ENCODE data around the gene IL16.
"Not testable (repeated sequence)": the region's sequence is repeated elsewhere in the genome, so short reads cannot be mapped to it uniquely, and the experiment has no call there.

Gene IL16

GRCh38 chr15:81338170-81339007 lies 141.7 kb downstream of the IL16 start:
- no peaks in the 10 kb centered on the region for H3K36me3 ChIP-seq (ENCODE audit: control insufficient read depth in 1 of 2, insufficient read depth in 2 of 2, low read length in 2 of 2)
- no peaks in the 10 kb centered on the region for H3K27me3 ChIP-seq (ENCODE audit: control insufficient read depth in 1 of 2, insufficient read depth in 2 of 2, low read length in 2 of 2)
- H3K4me1 ChIP-seq (ENCODE audit: control insufficient read depth in 1 of 2, insufficient read depth in 2 of 2, low read length in 2 of 2), result peaks cover 0 to 9% of the 10 kb centered on the region in 2 donors
- no peaks in the 10 kb centered on the region for H3K9me3 ChIP-seq (ENCODE audit: control insufficient read depth in 1 of 2, low read length in 2 of 2)
- H3K4me3 ChIP-seq (ENCODE audit: low read depth in 1 of 2, low read length in 2 of 2), result no peak overlapping the region
- no peak overlapping the region for H3K27ac ChIP-seq (ENCODE audit: low read depth, low read length)
- H3K9ac ChIP-seq (ENCODE audit: low read depth in 1 of 2, low read length in 2 of 2), result no peak overlapping the region

GRCh38 chr15:81339321-81339720 lies 142.6 kb downstream of the IL16 start:
- Histone ChIP-seq H3K4me1 (ENCODE audit: control insufficient read depth in 1 of 2, insufficient read depth in 2 of 2, low read length in 2 of 2) (peaks cover 0 to 9% of the 10 kb centered on the region in 2 donors), H3K4me3 (ENCODE audit: low read depth in 1 of 2, low read length in 2 of 2) (no peak overlapping the region), H3K9ac (ENCODE audit: low read depth in 1 of 2, low read length in 2 of 2) (no peak overlapping the region), H3K9me3 (ENCODE audit: control insufficient read depth in 1 of 2, low read length in 2 of 2) (no peaks in the 10 kb centered on the region), H3K27ac (ENCODE audit: low read depth, low read length) (no peak overlapping the region), H3K27me3 (ENCODE audit: control insufficient read depth in 1 of 2, insufficient read depth in 2 of 2, low read length in 2 of 2) (no peaks in the 10 kb centered on the region), H3K36me3 (ENCODE audit: control insufficient read depth in 1 of 2, insufficient read depth in 2 of 2, low read length in 2 of 2) (no peaks in the 10 kb centered on the region)

- Histone ChIP-seq H3K4me1 (ENCODE audit: control insufficient read depth in 1 of 2, insufficient read depth in 2 of 2, low read length in 2 of 2) (peaks cover 0 to 6% of the 10 kb centered on the region in 2 donors), H3K27ac (ENCODE audit: low read depth, low read length) (no peak overlapping the region), H3K9ac (ENCODE audit: low read depth in 1 of 2, low read length in 2 of 2) (no peak overlapping the region), H3K27me3 (ENCODE audit: control insufficient read depth in 1 of 2, insufficient read depth in 2 of 2, low read length in 2 of 2) (no peaks in the 10 kb centered on the region), H3K4me3 (ENCODE audit: low read depth in 1 of 2, low read length in 2 of 2) (no peak overlapping the region), H3K36me3 (ENCODE audit: control insufficient read depth in 1 of 2, insufficient read depth in 2 of 2, low read length in 2 of 2) (no peaks in the 10 kb centered on the region), H3K9me3 (ENCODE audit: control insufficient read depth in 1 of 2, low read length in 2 of 2) (no peaks in the 10 kb centered on the region)
These were observed 143.2 kb downstream of the IL16 start for GRCh38 chr15:81339851-81340250.

- no peak overlapping the region for H3K27ac ChIP-seq (ENCODE audit: low read depth, low read length)
These were observed 144.7 kb downstream of the IL16 start for GRCh38 chr15:81341351-81341750.

GRCh38 chr15:81343371-81343770 lies 146.7 kb downstream of the IL16 start:
- Histone ChIP-seq H3K27ac (ENCODE audit: low read depth, low read length) (no peak overlapping the region), H3K4me1 (ENCODE audit: control insufficient read depth in 1 of 2, insufficient read depth in 2 of 2, low read length in 2 of 2) (no peaks in the 10 kb centered on the region), H3K9me3 (ENCODE audit: control insufficient read depth in 1 of 2, low read length in 2 of 2) (no peaks in the 10 kb centered on the region), H3K36me3 (ENCODE audit: control insufficient read depth in 1 of 2, insufficient read depth in 2 of 2, low read length in 2 of 2) (no peaks in the 10 kb centered on the region), H3K4me3 (ENCODE audit: low read depth in 1 of 2, low read length in 2 of 2) (no peak overlapping the region), H3K27me3 (ENCODE audit: control insufficient read depth in 1 of 2, insufficient read depth in 2 of 2, low read length in 2 of 2) (no peaks in the 10 kb centered on the region), H3K9ac (ENCODE audit: low read depth in 1 of 2, low read length in 2 of 2) (no peak overlapping the region)

More at GRCh38 chr15:81341351-81341750, 144.7 kb downstream of the IL16 start:
- H3K9me3 ChIP-seq (ENCODE audit: control insufficient read depth in 1 of 2, low read length in 2 of 2), result no peaks in the 10 kb centered on the region
- no peaks in the 10 kb centered on the region for H3K27me3 ChIP-seq (ENCODE audit: control insufficient read depth in 1 of 2, insufficient read depth in 2 of 2, low read length in 2 of 2)
- no peaks in the 10 kb centered on the region for H3K36me3 ChIP-seq (ENCODE audit: control insufficient read depth in 1 of 2, insufficient read depth in 2 of 2, low read length in 2 of 2)
- H3K4me1 ChIP-seq (ENCODE audit: control insufficient read depth in 1 of 2, insufficient read depth in 2 of 2, low read length in 2 of 2), result no peaks in the 10 kb centered on the region
- no peak overlapping the region for H3K4me3 ChIP-seq (ENCODE audit: low read depth in 1 of 2, low read length in 2 of 2)
- no peak overlapping the region for H3K9ac ChIP-seq (ENCODE audit: low read depth in 1 of 2, low read length in 2 of 2)

GRCh38 chr15:81346611-81347010 lies 149.9 kb downstream of the IL16 start:
- no peak overlapping the region for H3K4me3 ChIP-seq (ENCODE audit: low read depth in 1 of 2, low read length in 2 of 2)
- H3K27ac ChIP-seq (ENCODE audit: low read depth, low read length), result no peak overlapping the region
- H3K9ac ChIP-seq (ENCODE audit: low read depth in 1 of 2, low read length in 2 of 2), result no peak overlapping the region
- no peaks in the 10 kb centered on the region for H3K27me3 ChIP-seq (ENCODE audit: control insufficient read depth in 1 of 2, insufficient read depth in 2 of 2, low read length in 2 of 2)
- H3K36me3 ChIP-seq (ENCODE audit: control insufficient read depth in 1 of 2, insufficient read depth in 2 of 2, low read length in 2 of 2), result no peaks in the 10 kb centered on the region
- no peaks in the 10 kb centered on the region for H3K9me3 ChIP-seq (ENCODE audit: control insufficient read depth in 1 of 2, low read length in 2 of 2)
- no peaks in the 10 kb centered on the region for H3K4me1 ChIP-seq (ENCODE audit: control insufficient read depth in 1 of 2, insufficient read depth in 2 of 2, low read length in 2 of 2)

- Histone ChIP-seq H3K9me3 (ENCODE audit: control insufficient read depth in 1 of 2, low read length in 2 of 2) (no peaks in the 10 kb centered on the region), H3K9ac (ENCODE audit: low read depth in 1 of 2, low read length in 2 of 2) (no peak overlapping the region), H3K27ac (ENCODE audit: low read depth, low read length) (no peak overlapping the region), H3K4me3 (ENCODE audit: low read depth in 1 of 2, low read length in 2 of 2) (no peak overlapping the region), H3K4me1 (ENCODE audit: control insufficient read depth in 1 of 2, insufficient read depth in 2 of 2, low read length in 2 of 2) (no peaks in the 10 kb centered on the region), H3K27me3 (ENCODE audit: control insufficient read depth in 1 of 2, insufficient read depth in 2 of 2, low read length in 2 of 2) (no peaks in the 10 kb centered on the region), H3K36me3 (ENCODE audit: control insufficient read depth in 1 of 2, insufficient read depth in 2 of 2, low read length in 2 of 2) (no peaks in the 10 kb centered on the region)
These were observed 151.2 kb downstream of the IL16 start for GRCh38 chr15:81347910-81348309.

GRCh38 chr15:81348691-81349090 lies 152.0 kb downstream of the IL16 start:
- not testable (repeated sequence) for H3K36me3 ChIP-seq (ENCODE audit: control insufficient read depth in 1 of 2, insufficient read depth in 2 of 2, low read length in 2 of 2); H3K9me3 ChIP-seq (ENCODE audit: control insufficient read depth in 1 of 2, low read length in 2 of 2); H3K27me3 ChIP-seq (ENCODE audit: control insufficient read depth in 1 of 2, insufficient read depth in 2 of 2, low read length in 2 of 2)

GRCh38 chr15:81349271-81349670 lies 152.6 kb downstream of the IL16 start:
- H3K9me3 ChIP-seq (ENCODE audit: control insufficient read depth in 1 of 2, low read length in 2 of 2), result no peaks in the 10 kb centered on the region

More at GRCh38 chr15:81348691-81349090, 152.0 kb downstream of the IL16 start:
- not testable (repeated sequence) for H3K27ac ChIP-seq (ENCODE audit: low read depth, low read length); H3K4me3 ChIP-seq (ENCODE audit: low read depth in 1 of 2, low read length in 2 of 2); H3K4me1 ChIP-seq (ENCODE audit: control insufficient read depth in 1 of 2, insufficient read depth in 2 of 2, low read length in 2 of 2); H3K9ac ChIP-seq (ENCODE audit: low read depth in 1 of 2, low read length in 2 of 2)

GRCh38 chr15:81351651-81352050 lies 155.0 kb downstream of the IL16 start:
- Histone ChIP-seq H3K9me3 (ENCODE audit: control insufficient read depth in 1 of 2, low read length in 2 of 2) (no peaks in the 10 kb centered on the region), H3K36me3 (ENCODE audit: control insufficient read depth in 1 of 2, insufficient read depth in 2 of 2, low read length in 2 of 2) (no peaks in the 10 kb centered on the region), H3K9ac (ENCODE audit: low read depth in 1 of 2, low read length in 2 of 2) (no peak overlapping the region), H3K4me3 (ENCODE audit: low read depth in 1 of 2, low read length in 2 of 2) (no peak overlapping the region), H3K27me3 (ENCODE audit: control insufficient read depth in 1 of 2, insufficient read depth in 2 of 2, low read length in 2 of 2) (no peaks in the 10 kb centered on the region), H3K4me1 (ENCODE audit: control insufficient read depth in 1 of 2, insufficient read depth in 2 of 2, low read length in 2 of 2) (no peaks in the 10 kb centered on the region), H3K27ac (ENCODE audit: low read depth, low read length) (no peak overlapping the region)

More at GRCh38 chr15:81349271-81349670, 152.6 kb downstream of the IL16 start:
- Histone ChIP-seq H3K9ac (ENCODE audit: low read depth in 1 of 2, low read length in 2 of 2) (no peak overlapping the region), H3K4me1 (ENCODE audit: control insufficient read depth in 1 of 2, insufficient read depth in 2 of 2, low read length in 2 of 2) (no peaks in the 10 kb centered on the region), H3K4me3 (ENCODE audit: low read depth in 1 of 2, low read length in 2 of 2) (no peak overlapping the region), H3K36me3 (ENCODE audit: control insufficient read depth in 1 of 2, insufficient read depth in 2 of 2, low read length in 2 of 2) (no peaks in the 10 kb centered on the region), H3K27ac (ENCODE audit: low read depth, low read length) (no peak overlapping the region), H3K27me3 (ENCODE audit: control insufficient read depth in 1 of 2, insufficient read depth in 2 of 2, low read length in 2 of 2) (no peaks in the 10 kb centered on the region)

All from duodenal mucosa (tissue), 2 donors.